ENCODE measurements around the gene TAF7L.
"Not testable (repeated sequence)": the region's sequence is repeated elsewhere in the genome, so short reads cannot be mapped to it uniquely, and the experiment has no call there.

Gene TAF7L, protein sequence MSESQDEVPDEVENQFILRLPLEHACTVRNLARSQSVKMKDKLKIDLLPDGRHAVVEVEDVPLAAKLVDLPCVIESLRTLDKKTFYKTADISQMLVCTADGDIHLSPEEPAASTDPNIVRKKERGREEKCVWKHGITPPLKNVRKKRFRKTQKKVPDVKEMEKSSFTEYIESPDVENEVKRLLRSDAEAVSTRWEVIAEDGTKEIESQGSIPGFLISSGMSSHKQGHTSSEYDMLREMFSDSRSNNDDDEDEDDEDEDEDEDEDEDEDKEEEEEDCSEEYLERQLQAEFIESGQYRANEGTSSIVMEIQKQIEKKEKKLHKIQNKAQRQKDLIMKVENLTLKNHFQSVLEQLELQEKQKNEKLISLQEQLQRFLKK

DNA sequence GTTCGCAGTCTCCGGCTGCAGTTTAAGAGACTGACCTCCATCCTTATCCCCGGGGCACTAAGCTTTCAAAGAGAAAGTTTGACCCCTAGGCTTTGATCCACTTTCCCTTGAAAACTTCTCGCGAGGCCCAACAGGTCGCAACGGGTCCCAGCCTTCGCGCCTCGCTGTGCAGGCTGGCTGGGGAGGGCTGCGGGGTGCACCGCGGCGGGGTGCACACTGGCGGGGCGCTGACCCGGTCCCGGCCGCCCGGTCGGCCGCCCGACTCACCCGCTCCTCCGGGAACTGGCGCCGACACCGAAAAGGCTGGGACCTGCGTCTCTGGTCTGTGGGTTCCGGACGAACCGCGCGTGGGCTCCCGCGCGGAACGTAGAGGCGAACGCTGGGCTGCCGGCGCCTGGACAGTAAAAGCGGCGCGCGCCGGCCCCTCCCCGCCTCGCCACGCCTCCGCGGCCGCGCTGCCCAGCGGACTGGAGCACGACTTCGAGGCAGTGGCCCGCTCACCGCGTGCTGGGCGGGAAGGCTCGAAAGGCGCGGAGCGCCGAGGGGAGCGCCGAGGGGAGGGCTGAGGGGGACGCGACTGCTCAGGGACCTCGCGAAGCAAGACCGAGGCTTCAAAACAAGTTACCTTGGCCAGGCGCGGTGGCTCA lies at the start of gene TAF7L:
Gene TAF7L (minus strand): TSS at position 378 of the 647 bp plus-strand sequence. CDS start 3,791 bp downstream, outside the sequence.
- DNase-seq: no peak

DNA sequence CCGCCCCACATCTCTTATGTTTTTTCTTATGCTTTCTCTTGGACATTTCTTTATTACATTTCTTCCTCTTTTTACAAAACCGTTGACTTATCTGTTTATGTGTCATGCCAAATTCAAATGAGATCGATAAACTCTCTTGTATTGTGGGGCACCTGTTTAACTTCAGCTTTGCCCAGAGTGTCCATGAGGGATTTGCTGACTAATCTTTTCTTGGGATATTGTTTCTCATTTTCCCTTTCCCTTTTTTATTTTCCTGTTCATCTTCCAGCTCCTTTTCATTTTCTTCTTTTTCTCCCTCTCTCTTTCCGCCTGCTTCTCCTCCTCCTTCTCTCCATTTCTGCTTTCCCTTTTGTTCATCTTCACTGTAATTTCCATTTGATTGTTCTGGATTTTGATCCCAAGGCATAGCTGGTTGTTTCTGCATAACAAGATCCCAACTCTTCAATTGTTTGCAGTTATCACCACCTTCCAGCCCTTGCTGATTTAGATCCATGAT lies 46.7 kb upstream of the TAF7L start:
- no peak for DNase-seq

DNA sequence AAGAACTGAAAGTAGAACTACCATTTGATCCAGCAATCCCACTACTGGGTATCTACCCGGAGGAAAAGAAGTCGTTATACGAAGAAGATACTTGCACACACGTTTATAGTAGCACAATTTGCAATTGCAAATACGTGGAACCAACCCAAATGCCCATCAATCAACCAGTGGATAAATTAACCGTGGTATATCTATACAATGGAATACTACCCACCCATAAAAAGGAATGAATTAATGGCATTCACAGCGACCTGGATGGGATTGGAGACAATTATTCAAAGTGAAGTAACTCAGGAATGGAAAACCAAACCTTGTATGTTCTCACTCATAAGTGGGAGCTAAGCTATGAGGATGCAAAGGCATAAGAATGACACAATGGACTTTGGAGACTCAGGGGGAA lies 43.2 kb upstream of the TAF7L start:
- DNase-seq: not testable (repeated sequence)

DNA sequence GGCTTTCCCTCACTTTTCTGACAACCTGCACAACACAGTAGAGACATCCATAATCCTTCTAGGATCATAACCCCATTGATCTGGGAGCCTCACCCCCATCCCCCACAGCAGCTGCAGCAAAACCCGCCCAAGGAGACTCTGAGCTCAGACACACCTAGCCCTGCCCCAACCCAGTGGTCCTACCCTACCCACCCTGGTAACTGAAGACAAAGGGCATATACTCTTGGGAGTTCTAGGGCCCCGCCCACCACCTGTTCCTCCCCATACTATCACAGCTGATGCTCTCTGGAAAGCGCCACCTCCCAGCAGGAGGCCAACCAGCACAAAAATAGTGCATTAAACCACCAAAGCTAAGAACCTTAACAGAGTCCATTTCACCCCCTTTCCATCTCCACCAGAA lies 35.5 kb upstream of the TAF7L start:
- not testable (repeated sequence) for DNase-seq

DNA sequence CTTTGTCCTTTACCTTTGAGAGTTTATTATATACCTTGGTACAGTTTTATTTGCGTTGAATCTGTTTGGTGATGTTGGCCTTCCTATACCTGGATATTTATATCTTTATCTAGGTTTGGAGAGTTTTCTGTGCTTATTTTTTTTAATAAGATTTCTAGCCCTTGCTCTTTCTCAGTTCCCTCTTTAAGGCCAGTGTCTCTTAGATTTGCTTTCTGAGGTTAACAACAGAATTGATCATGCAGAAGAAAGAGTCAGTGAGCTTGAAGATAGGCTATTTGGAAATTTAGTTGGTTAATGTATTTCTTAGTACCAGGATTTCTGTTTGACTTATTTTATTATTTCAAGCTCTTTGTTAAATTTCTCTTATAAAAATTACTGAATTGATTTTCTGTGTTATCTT lies 12.7 kb upstream of the TAF7L start:
- DNase-seq: no peak

DNA sequence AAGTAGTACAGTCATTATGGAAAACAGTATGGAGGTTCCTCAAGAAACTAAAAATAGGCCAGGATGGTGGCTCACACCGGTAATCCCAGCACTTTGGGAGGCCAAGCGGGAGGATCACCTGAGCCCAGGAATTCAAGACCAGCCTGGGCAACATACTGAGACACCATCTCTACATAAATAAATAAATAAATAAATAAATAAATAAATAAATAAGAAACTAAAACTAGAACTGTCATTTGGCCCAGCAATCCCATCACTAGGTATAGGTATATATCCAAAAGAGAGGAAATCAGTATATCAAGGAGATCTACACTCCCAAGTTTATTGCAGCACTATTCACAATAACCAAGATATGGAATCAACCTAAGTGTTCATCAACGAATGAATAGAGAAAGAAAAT lies 4.5 kb upstream of the TAF7L start:
- not testable (repeated sequence) for DNase-seq

DNA sequence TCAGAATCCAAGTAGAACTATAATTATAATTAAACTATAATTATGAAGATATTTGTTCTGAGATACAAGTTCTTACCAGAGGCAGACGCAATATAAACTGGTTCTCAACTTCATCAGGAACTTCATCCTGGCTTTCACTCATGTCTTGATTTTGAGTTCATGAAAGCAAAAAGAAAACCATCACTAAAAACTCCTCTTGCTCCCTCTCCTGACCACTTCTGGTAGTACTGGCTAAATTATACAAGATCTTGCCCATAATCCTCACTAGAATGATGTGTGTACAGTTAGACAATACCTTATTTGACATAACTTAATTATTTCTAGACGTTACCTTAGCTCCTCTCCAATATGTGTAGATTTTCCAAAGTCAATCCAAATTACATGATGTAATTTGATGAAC lies 3.7 kb downstream of the TAF7L start:
- peak; percentile 33 for DNase-seq

DNA sequence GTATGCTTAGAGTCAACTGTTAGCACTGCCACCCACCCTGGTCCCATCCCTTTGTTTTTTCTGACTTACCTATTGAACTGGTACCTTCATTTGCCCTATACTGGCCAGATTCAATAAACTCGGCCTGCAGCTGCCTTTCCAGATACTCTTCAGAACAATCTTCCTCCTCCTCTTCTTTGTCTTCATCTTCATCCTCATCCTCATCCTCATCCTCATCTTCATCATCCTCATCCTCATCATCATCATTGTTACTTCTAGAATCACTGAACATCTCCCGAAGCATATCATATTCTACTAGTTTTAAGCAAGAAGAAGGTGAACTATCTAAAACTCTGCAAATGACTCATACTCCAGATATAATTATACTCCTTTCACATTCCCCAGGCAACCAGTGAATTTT lies 14.9 kb downstream of the TAF7L start:
- DNase-seq: no peak

DNA sequence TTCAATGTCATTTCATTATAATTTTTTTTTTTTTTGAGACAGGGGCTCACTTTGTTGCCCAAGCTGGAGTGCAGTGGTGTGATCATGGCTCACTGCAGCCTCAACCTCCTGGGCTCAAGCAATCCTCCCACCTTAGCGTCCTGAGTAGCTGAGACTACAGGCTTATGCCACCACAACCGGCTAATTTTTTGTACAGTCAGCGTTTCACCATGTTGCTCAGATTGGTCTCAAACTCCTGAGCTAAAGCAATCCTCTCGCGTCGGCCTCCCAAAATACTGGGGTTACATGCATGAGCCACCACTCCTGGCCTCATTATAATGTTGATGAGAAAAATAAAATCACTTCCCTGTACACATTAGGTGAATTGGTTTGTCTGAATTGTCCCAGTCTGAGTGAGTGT lies 16.9 kb downstream of the TAF7L start:
- no peak for DNase-seq

DNA sequence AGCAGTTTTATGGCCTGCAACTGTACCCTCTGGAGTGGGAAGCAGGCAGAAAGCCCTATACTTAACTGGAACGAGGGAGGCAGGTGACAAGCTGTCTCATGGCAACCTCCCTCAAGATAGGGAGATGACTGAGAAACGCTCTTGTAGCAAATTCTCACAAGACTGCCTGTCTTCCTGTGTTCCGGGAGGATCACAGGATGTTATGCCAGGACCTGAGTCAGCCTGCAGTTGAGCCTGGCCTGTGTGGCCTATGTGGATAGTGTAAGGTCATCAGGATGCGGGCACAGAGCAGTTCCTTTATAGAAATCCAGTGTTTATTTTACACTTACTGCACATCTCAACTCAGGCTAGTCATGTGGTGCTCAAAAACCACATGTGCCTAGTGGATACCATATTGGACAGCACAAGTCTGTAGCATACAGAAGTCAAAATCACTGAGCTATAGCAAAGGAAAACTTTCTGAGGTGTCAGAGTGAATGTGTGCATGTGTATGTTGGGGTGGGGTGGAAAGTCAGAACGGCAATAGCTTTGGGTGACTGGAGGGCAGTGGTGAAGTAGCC lies 25.2 kb downstream of the TAF7L start:
- DNase-seq: no peak

DNA sequence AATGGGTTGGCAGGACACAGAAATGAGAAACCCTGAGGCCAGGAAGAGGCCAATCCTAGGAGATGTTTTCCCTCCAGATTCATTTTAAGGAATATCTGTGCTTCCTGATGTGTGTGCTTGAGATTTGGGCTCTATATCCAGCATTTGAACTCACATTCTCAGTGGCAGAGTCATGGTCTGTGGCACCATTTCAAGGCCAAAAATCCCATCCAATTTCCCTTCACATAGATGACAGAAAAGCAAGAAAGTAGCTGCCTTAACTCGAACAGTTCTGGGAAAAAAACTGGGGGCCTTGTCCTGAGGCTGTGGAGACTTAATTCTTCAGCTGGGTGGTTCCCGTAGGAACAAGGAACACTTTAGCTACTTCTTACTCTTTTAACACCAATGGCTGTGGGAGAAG lies 27.4 kb downstream of the TAF7L start:
- no peak for DNase-seq

DNA sequence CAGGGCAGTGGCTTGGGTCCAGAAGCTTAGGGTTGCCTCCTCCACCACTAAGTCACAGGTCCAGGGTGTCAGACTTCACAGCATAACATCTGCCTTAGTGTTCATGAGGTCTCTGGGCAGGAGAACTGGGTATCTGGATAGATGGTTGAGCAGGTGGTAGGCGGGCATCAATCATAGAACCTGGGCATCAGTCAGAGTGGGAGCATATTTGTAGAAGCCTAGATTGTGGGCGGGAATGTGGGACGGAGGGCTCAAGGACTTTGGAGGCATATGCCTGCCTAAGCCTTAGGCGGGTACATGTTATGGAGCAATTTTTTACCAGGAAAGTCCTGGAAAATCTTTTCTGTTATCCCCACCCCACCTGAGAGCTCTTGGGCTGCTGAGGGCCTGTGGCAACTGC lies 28.5 kb downstream of the TAF7L start:
- no peak for DNase-seq

DNA sequence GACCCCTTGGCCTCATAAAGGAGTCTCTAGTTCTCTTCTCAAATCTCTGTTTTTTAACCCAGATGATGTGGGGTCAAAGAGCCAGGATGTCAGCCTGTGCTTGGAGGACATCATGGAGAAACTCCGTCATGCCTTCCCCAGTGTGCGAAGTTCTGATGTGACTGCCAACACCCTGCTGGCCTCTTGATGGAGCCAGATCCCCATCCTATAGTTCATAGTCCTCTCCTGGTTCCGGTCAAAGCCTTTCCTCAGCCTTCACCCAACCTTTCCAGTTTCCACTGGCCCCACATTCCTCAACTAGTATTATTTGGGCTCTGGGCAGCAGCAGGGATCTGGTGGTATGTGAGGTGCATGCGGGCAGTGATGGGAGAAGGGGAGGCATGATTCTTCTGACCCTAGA lies 30.7 kb downstream of the TAF7L start:
- no peak for DNase-seq

DNA sequence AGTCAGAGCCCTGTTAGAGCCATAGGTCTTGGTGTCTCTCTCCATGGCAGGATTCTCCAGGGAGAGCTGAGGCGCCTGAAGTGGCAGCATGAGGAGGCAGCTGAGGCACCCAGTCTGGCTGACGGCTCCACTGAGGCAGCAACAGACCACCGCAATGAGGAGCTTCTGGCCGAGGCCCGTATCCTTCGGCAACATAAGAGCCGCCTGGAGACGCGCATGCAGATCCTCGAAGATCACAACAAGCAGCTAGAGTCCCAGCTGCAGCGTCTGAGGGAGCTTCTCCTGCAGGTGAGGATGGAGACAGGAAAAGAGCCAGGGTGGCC lies 32.9 kb downstream of the TAF7L start:
- no peak for DNase-seq

DNA sequence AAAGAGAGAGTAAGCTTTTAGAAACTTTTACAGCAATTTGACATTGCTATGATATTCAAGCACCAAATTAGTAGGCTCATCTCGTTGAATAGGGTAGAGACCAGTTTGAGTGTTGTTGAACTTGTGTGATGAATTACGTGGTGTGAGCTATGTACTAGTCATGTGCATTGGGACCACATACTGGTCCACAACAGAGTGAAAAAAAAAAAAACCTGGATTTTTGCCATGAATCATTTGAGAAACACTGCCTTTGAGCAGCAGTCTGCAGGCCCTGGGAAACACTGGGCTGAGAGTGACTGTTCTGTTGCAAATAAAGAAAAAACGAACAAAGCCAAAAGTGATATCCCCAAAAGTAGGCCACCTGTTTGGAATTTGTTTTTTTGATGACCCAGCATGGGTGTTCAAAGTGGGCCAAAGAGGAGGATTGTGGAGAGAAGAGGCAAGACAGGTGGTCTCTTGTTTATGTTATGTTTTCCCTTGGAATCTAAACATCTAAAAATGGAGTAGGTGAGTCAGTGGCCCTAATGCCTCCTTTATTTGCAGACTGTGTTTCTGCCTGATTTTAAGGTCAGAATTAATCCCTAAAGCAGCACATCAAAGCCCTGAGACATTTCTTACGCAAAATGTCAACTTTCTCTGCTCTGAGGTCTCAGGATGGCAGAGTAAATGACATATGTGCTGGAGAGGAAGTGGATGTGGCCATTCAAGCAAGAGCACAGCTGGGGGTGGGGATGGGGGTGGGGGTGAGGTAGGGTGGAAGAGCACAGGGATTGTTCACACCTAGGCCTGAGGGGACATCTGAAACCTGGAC lies 33.5 kb downstream of the TAF7L start:
- DNase-seq: no peak

DNA sequence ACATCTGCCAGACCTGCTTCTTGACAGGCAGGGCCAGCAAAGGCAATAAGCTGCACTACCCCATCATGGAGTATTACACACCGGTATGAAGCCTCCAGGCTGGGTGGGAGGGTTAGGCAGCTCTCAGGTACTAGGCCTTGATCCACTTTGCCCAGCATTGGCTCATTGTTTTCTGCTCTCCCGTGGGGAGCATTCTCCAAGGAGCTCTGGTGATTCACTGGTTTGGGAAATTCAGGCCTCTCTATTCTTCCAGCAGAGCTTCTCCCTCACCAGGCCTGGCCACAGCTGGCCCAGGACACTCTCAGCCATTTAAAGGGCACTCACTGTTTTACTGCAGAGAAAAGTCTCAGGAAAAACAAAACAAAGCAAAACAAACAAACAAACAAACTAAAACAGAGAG lies 38.5 kb downstream of the TAF7L start:
- no peak for DNase-seq

DNA sequence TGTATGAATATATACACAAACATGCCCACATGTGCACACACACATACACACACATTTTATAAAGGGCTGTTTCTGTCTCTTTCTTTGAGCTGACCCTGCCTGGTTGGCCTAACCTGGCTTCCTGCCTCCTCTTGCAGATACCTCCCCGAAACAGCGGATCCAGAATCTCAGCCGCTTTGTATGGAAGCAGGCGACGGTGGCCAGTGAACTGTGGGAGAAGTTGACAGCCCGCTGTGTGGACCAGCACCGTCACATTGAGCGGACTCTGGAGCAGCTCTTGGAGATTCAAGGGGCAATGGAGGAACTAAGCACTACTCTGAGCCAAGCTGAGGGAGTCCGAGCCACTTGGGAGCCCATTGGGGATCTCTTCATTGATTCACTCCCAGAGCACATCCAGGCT lies 49.6 kb downstream of the TAF7L start:
- no peak for DNase-seq

DNA sequence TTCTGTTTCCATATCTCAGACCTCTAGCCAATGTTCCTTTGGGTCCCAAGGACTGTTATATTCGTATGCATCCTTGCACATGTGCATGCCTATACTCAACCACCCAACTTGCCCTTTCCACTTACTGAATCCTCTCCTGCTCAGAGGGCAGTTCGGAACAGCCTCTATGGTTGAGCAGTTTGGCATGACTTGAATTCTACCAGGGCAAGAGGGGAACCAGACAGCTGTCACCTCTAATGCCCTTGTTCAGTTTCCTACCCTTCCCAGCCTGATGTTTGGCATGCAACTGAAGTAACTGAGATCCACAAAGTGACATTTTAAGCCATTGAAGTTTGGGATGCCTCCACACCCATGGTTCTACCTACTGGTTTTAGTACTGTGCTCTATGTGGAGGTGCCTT lies 54.1 kb downstream of the TAF7L start:
- no peak for DNase-seq

DNA sequence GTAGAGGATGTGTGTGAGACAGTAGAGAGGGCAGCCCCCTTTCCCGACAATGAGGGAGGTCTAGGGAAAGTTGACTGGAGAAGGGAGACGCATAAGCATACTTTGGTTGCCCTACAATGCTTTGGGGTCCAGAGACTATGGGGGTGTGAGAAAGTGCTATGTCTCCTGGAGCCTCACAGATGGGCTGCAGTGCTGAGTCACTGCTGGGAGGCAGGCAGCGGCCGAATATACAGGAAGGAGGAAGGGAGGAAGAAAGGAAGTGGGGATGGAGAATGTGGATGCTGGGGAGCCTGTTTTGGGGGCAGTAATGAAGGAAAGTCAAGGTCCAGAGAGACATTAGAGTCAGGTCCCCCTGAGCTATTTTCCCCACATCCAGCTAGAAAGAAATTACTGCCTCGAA lies 58.8 kb downstream of the TAF7L start:
- DNase-seq: no peak

DNA sequence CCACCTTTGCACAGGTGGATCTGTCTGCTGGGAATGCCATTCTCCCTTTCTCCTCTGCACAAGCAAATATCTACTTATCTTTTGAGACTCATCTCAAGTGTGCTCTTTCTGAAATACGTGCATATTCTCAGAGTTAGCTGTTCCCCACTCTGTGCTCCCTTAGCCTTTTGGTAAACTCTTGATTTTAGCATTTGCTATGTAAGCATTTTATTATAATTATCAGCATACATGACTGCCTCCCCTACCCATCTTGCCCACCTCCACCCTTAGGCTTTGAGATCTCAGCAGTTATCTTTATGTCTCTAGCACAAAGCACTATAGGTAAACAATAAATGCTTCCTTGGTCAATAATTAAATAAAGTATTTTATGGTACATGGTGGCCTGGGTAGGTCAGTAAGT lies 60.1 kb downstream of the TAF7L start:
- no peak for DNase-seq

DNA sequence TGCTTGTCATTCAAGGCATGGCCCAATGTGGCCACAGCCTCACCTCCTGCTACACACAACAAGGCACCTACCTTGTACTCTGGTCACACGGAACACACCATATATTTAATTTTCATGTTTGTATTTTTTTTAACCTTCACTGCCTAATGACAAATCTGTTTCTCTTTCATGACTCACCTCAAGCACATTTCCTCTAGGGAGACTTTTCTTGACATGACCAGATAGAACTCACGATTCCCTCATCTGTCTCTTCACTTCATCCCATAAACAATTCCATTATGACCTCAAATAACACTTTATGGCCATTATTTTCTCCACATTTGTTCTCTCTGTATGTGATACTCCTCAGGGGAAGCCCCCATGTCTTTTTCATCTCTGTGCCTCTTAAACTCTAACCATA lies 60.5 kb downstream of the TAF7L start:
- DNase-seq: no peak

DNA sequence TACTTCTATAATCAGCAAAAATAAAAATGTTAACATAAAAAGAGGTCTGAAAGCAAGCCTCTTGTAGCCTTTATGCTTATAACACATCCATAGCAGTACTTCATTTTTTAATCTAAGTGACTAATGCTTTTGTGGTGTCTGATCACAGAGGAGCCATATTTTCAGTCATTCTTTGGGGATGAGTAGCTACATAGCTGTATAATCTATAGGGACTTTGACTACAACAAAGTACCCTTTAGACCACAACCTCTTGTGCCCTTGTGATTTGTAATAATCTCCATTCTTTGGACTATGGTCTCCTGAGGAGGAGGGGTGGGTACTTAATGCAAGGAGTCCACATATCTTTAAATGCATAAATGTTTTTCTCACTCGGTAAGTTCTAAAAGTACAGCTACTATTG lies 62.0 kb downstream of the TAF7L start:
- DNase-seq: no peak

DNA sequence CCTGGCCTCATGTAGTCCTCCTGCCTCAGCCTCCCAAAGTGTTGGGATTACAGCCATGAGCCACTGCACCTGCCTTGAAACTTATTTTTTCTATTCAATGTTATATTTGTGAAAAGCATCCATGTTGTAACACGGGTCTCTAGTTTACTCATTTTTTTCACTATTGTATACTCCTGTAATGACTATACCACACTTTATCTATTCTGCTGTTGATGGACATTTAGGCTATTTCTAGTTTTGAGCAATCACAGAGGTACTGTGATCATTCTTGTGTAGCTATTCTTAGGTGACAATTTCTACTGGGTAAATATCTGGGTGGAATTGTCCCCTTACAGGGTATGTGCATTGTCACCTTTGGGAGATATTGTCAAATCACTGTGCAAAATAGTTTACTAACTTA lies 67.9 kb downstream of the TAF7L start:
- DNase-seq: no peak
